Endodermal cell (in vitro differentiated cells): Measurements from ENCODE around the gene PTPRM. TPM values are rescaled to one million over a fixed set of nuclear protein-coding genes. Genes with fewer than 3 reads are reported as not detected.

Source experiments
- DNase-seq: peaks from one replicate; pipeline ENCODE4 v3.0.0-alpha.2; 2017
- H3K27ac ChIP-seq: 2 replicates; pipeline ENCODE4 v1.5.1; 2013; ENCODE audit warnings: mild to moderate bottlenecking, low read depth, low read length, moderate library complexity
- H3K27me3 ChIP-seq: 2 replicates; pipeline ENCODE4 v1.6.1; 2013; ENCODE audit warnings: mild to moderate bottlenecking, low read length, moderate library complexity; ENCODE audit not compliant: insufficient read depth, control insufficient read depth, poor library complexity, severe bottlenecking
- H3K36me3 ChIP-seq: 2 replicates; pipeline ENCODE4 v1.7.0; 2013; ENCODE audit warnings: mild to moderate bottlenecking, low read length, moderate library complexity; ENCODE audit not compliant: control insufficient read depth, insufficient read depth
- H3K4me1 ChIP-seq: one replicate; pipeline ENCODE4 v1.7.0; 2013; ENCODE audit warnings: low read length; ENCODE audit not compliant: control insufficient read depth, insufficient read depth
- H3K4me3 ChIP-seq: 2 replicates; pipeline ENCODE4 v1.5.1; 2013; ENCODE audit warnings: mild to moderate bottlenecking, low read length, moderate library complexity
- H3K9ac ChIP-seq: 2 replicates; pipeline ENCODE4 v1.6.1; 2013; ENCODE audit warnings: mild to moderate bottlenecking, low read length, moderate library complexity; ENCODE audit not compliant: poor library complexity, severe bottlenecking; ENCODE audit errors: extremely low read depth
- H3K9me3 ChIP-seq: 2 replicates; pipeline ENCODE4 v1.6.1; 2013; ENCODE audit warnings: mild to moderate bottlenecking, low read length, moderate library complexity; ENCODE audit not compliant: control insufficient read depth
- H3K27ac Mint-ChIP-seq: 2 replicates; pipeline ENCODE4 v1.8.0; 2020; ENCODE audit warnings: mixed read lengths
- H3K27me3 Mint-ChIP-seq: 2 replicates; pipeline ENCODE4 v1.8.0; 2021; ENCODE audit warnings: mild to moderate bottlenecking, mixed read lengths; ENCODE audit not compliant: insufficient read depth
- H3K36me3 Mint-ChIP-seq: 2 replicates; pipeline ENCODE4 v1.8.0; 2020; ENCODE audit warnings: low read depth, mixed read lengths
- H3K4me1 Mint-ChIP-seq: 2 replicates; pipeline ENCODE4 v1.8.0; 2020; ENCODE audit warnings: mixed read lengths
- H3K4me3 Mint-ChIP-seq: 2 replicates; pipeline ENCODE4 v1.8.0; 2020; ENCODE audit warnings: mild to moderate bottlenecking, moderate library complexity, mixed read lengths
- H3K9me3 Mint-ChIP-seq: 2 replicates; pipeline ENCODE4 v1.8.0; 2020; ENCODE audit warnings: mild to moderate bottlenecking, mixed read lengths
- CTCF ChIP-seq: fragments of 200-600 bp; sonication (generic); conservative IDR thresholded peaks from 2 replicates; pipeline ENCODE4 v1.5.0; 2021; ENCODE audit warnings: antibody characterized with exemption, mild to moderate bottlenecking
- WGBS, 2 experiments: methylation state at CpG; one replicate each; pipeline versions ENCODE4 v1.1.5 to v1.1.7; 2013; ENCODE audit warnings: missing lambda C conversion rate in 2 of 2, mixed read lengths in 1 of 2; ENCODE audit not compliant: insufficient coverage in 1 of 2, insufficient read length in 1 of 2; 5-methylcytosine and 5-hydroxymethylcytosine counted together
- total RNA-seq, 2 donors: library from RNA; stranded (reverse); fragmentation: NEBNext Ultra II Directional in 1 of 2; extraction: Animal tissue kit (Norgen Biotek cat#: 25700) in 1 of 2; gene quantifications; 2 replicates in 1 of 2; 3 replicates in 1 of 2; pipeline ENCODE4 v1.2.1, GENCODE V29; 2021

Gene PTPRM
- total RNA-seq, 2 donors from 2014 or later: 47.2 to 57.6 TPM

GRCh38 chr18:7789856-7790552 lies 222.9 kb downstream of the PTPRM start:
- H3K27ac Mint-ChIP-seq: peak overlapping the region; percentile 96
- no peaks in the 10 kb centered on the region for H3K27me3 Mint-ChIP-seq
- Histone ChIP-seq H3K9me3 (no peaks in the 10 kb centered on the region), H3K4me1 (peaks cover 12% of the 10 kb centered on the region), H3K27me3 (no peaks in the 10 kb centered on the region), H3K36me3 (peaks cover 7% of the 10 kb centered on the region), H3K4me3 (peak overlapping the region; percentile 57), H3K9ac (peak overlapping the region; percentile 23), H3K27ac (peak overlapping the region; percentile 77)
- TF ChIP-seq CTCF: peak; percentile 77
- WGBS, 2 experiments: 11 to 13% methylated on average over 2 to 5 of the region's 5 CpGs
- peaks cover 24% of the 10 kb centered on the region for H3K4me1 Mint-ChIP-seq
- H3K9me3 Mint-ChIP-seq: no peaks in the 10 kb centered on the region
- no peaks in the 10 kb centered on the region for H3K36me3 Mint-ChIP-seq
- peak; percentile 83 for DNase-seq
- peak overlapping the region; percentile 14 for H3K4me3 Mint-ChIP-seq

- Mint-ChIP-seq H3K27me3 (no peaks in the 10 kb centered on the region), H3K4me1 (peaks cover 21% of the 10 kb centered on the region), H3K27ac (no peak overlapping the region), H3K36me3 (no peaks in the 10 kb centered on the region), H3K4me3 (no peak overlapping the region), H3K9me3 (no peaks in the 10 kb centered on the region)
- Histone ChIP-seq H3K27me3 (no peaks in the 10 kb centered on the region), H3K9me3 (no peaks in the 10 kb centered on the region), H3K4me3 (no peak overlapping the region), H3K27ac (no peak overlapping the region), H3K4me1 (peaks cover 12% of the 10 kb centered on the region), H3K36me3 (peaks cover 7% of the 10 kb centered on the region), H3K9ac (no peak overlapping the region)
- DNase-seq: no peak
- WGBS, 2 experiments: 96 to 100% methylated on average over 1 to 5 of the region's 5 CpGs
- no peak for TF ChIP-seq CTCF
Observed at GRCh38 chr18:7793100-7793499, 226.0 kb downstream of the PTPRM start.

- no peak for DNase-seq
- H3K4me3 Mint-ChIP-seq: peak overlapping the region; percentile 17
- H3K4me1 Mint-ChIP-seq: peaks cover 46% of the 10 kb centered on the region
- Histone ChIP-seq H3K9ac (no peak overlapping the region), H3K27ac (no peak overlapping the region), H3K4me3 (no peak overlapping the region), H3K27me3 (no peaks in the 10 kb centered on the region), H3K9me3 (no peaks in the 10 kb centered on the region), H3K4me1 (peaks cover 19% of the 10 kb centered on the region), H3K36me3 (no peaks in the 10 kb centered on the region)
- H3K27me3 Mint-ChIP-seq: no peaks in the 10 kb centered on the region
- WGBS, 2 experiments: 89 to 90% methylated on average over 4 of the region's 4 CpGs
- no peak overlapping the region for H3K27ac Mint-ChIP-seq
- no peaks in the 10 kb centered on the region for H3K9me3 Mint-ChIP-seq
- TF ChIP-seq CTCF: no peak
- H3K36me3 Mint-ChIP-seq: no peaks in the 10 kb centered on the region
Observed at GRCh38 chr18:7803956-7804469, 236.9 kb downstream of the PTPRM start.
